Chondrocyte (in vitro differentiated cells): ENCODE measurements around the gene HNRNPCL1. TPM values are rescaled to one million over a fixed set of nuclear protein-coding genes. Genes with fewer than 3 reads are reported as not detected.

Experiments
- DNase-seq: peaks from one replicate; pipeline ENCODE4 v3.0.0; 2021; ENCODE audit warnings: mixed read lengths, low spot score
- H3K27ac Mint-ChIP-seq: one replicate; pipeline ENCODE4 v1.8.0; 2021; ENCODE audit warnings: mild to moderate bottlenecking, moderate library complexity, mixed read lengths; ENCODE audit not compliant: unreplicated experiment
- H3K27me3 Mint-ChIP-seq: 2 replicates; pipeline ENCODE4 v1.8.0; 2021; ENCODE audit warnings: low read depth, mixed read lengths
- H3K36me3 Mint-ChIP-seq: 2 replicates; pipeline ENCODE4 v1.8.0; 2021; ENCODE audit warnings: low read depth, mixed read lengths
- H3K4me1 Mint-ChIP-seq: 2 replicates; pipeline ENCODE4 v1.8.0; 2021; ENCODE audit warnings: low read depth, mild to moderate bottlenecking, mixed read lengths
- H3K4me3 Mint-ChIP-seq: one replicate; pipeline ENCODE4 v1.8.0; 2021; ENCODE audit warnings: mild to moderate bottlenecking, moderate library complexity, mixed read lengths; ENCODE audit not compliant: unreplicated experiment
- H3K9me3 Mint-ChIP-seq: 2 replicates; pipeline ENCODE4 v1.8.0; 2021; ENCODE audit warnings: low read depth, mixed read lengths
- CTCF ChIP-seq: fragments of 200-600 bp; sonication (generic); IDR thresholded peaks from 2 replicates; pipeline ENCODE4 v1.5.0; 2021; ENCODE audit warnings: antibody characterized with exemption, mild to moderate bottlenecking, moderate library complexity
- total RNA-seq: library from RNA; stranded (reverse); gene quantifications from 3 replicates; pipeline ENCODE4 v1.2.1, GENCODE V29; 2021

Gene HNRNPCL1
- total RNA-seq, 1 donor from 2014 or later, result not detected

GRCh38 chr1:12811409-12811784, 37.1 kb downstream of the HNRNPCL1 start:
- no peak for DNase-seq
- Mint-ChIP-seq H3K4me1 (no peaks in the 10 kb centered on the region), H3K9me3 (peaks cover 3% of the 10 kb centered on the region), H3K27ac (no peak overlapping the region), H3K4me3 (no peak overlapping the region), H3K27me3 (peaks cover 2% of the 10 kb centered on the region), H3K36me3 (peaks cover 1% of the 10 kb centered on the region)
- TF ChIP-seq CTCF, result no peak

- Mint-ChIP-seq H3K27me3 (peaks cover 2% of the 10 kb centered on the region), H3K27ac (no peak overlapping the region), H3K4me1 (no peaks in the 10 kb centered on the region), H3K9me3 (peaks cover 6% of the 10 kb centered on the region), H3K36me3 (peaks cover 1% of the 10 kb centered on the region), H3K4me3 (no peak overlapping the region)
- TF ChIP-seq CTCF, result no peak
- DNase-seq, result no peak
Observed at GRCh38 chr1:12810691-12811408, 37.7 kb downstream of the HNRNPCL1 start.

- DNase-seq, result no peak
- peaks cover 11% of the 10 kb centered on the region for H3K9me3 Mint-ChIP-seq
- H3K27me3 Mint-ChIP-seq, result peaks cover 2% of the 10 kb centered on the region
- no peaks in the 10 kb centered on the region for H3K4me1 Mint-ChIP-seq
- no peak overlapping the region for H3K27ac Mint-ChIP-seq
- TF ChIP-seq CTCF, result no peak
- peaks cover 1% of the 10 kb centered on the region for H3K36me3 Mint-ChIP-seq
- no peak overlapping the region for H3K4me3 Mint-ChIP-seq
Observed at GRCh38 chr1:12809933-12810332, 38.6 kb downstream of the HNRNPCL1 start.

- peaks cover 13% of the 10 kb centered on the region for H3K9me3 Mint-ChIP-seq
- no peak overlapping the region for H3K4me3 Mint-ChIP-seq
- H3K36me3 Mint-ChIP-seq, result no peaks in the 10 kb centered on the region
- H3K4me1 Mint-ChIP-seq, result no peaks in the 10 kb centered on the region
- peaks cover 1% of the 10 kb centered on the region for H3K27me3 Mint-ChIP-seq
- H3K27ac Mint-ChIP-seq, result no peak overlapping the region
- no peak for DNase-seq
- no peak for TF ChIP-seq CTCF
Observed at GRCh38 chr1:12799730-12800129, 48.8 kb downstream of the HNRNPCL1 start.

DNA sequence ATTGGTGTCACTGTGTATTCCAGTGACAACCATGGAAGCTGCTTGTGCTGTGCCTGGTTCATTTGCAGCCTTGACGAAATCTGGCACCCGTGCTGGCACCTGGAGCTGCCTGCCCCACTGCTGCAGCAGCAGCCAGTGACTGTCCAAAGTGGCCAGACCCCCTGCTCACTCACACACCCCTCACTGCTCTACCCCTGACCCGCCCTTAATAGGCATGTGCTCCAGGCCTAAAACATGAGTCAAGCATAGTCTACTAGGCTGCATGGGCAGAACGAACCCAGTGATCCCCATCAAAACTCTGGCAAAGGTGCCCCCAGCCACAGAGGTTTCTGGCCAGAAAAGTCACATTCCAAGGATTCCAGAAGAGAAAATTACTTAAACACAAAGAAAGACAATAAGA, 49.6 kb downstream of the HNRNPCL1 start:
- Mint-ChIP-seq H3K4me3 (no peak overlapping the region), H3K9me3 (peaks cover 7% of the 10 kb centered on the region), H3K27ac (no peak overlapping the region), H3K4me1 (no peaks in the 10 kb centered on the region), H3K27me3 (peaks cover 1% of the 10 kb centered on the region), H3K36me3 (no peaks in the 10 kb centered on the region)
- DNase-seq, result no peak
- TF ChIP-seq CTCF, result no peak

Other genes with a start within 250 kb of the HNRNPCL1 start
- 28.0 to 31.9 TPM (median 31.8 TPM) in 3 replicates for gene DHRS3, start 230.5 kb downstream of the HNRNPCL1 start, total RNA-seq
- gene AADACL4, start 204.6 kb downstream of the HNRNPCL1 start, total RNA-seq, result not detected in 3 replicates
- not detected in 3 replicates for gene AADACL3, start 132.6 kb downstream of the HNRNPCL1 start, total RNA-seq
- gene CFAP107, start 102.5 kb downstream of the HNRNPCL1 start, total RNA-seq, result not detected in 3 replicates
- gene PRAMEF12, start 75.0 kb downstream of the HNRNPCL1 start, total RNA-seq, result not detected in 3 replicates
- gene PRAMEF1, start 57.3 kb downstream of the HNRNPCL1 start, total RNA-seq, result not detected in 3 replicates
- gene PRAMEF11, start 17.3 kb downstream of the HNRNPCL1 start, total RNA-seq, result not detected in 3 replicates
- gene PRAMEF2, start 8.4 kb upstream of the HNRNPCL1 start, total RNA-seq, result not detected in 3 replicates
- gene PRAMEF4, start 37.5 kb upstream of the HNRNPCL1 start, total RNA-seq, result not detected in 3 replicates
- not detected in 3 replicates for gene PRAMEF10, start 49.5 kb upstream of the HNRNPCL1 start, total RNA-seq
- gene PRAMEF7, start 67.9 kb upstream of the HNRNPCL1 start, total RNA-seq, result not detected in 3 replicates
- gene PRAMEF6, start 98.9 kb upstream of the HNRNPCL1 start, total RNA-seq, result not detected in 3 replicates
- gene PRAMEF27, start 207.9 kb upstream of the HNRNPCL1 start, total RNA-seq, result not detected in 3 replicates
- not detected in 3 replicates for gene HNRNPCL3, start 212.0 kb upstream of the HNRNPCL1 start, total RNA-seq
- not detected in 3 replicates for gene PRAMEF25, start 222.1 kb upstream of the HNRNPCL1 start, total RNA-seq